Large intestine (tissue), 3 donors: ENCODE results near the gene NME8. TPM values are rescaled to one million over a fixed set of nuclear protein-coding genes. Genes with fewer than 3 reads are reported as not detected.
A peak's percentile ranks its signal among the peaks of the same experiment; 100 is the strongest.

Experiments
- DNase-seq, 2 donors: peaks; one replicate each; pipeline versions ENCODE4 v3.0.0 to v3.0.0-alpha.2; 2013
- H3K27ac ChIP-seq: one replicate; pipeline ENCODE4 v1.5.1; 2013; ENCODE audit warnings: low read length
- H3K27me3 ChIP-seq: 2 replicates; pipeline ENCODE4 v1.6.1; 2013; ENCODE audit warnings: low read length; ENCODE audit not compliant: control insufficient read depth, insufficient read depth
- H3K36me3 ChIP-seq: 2 replicates; pipeline ENCODE4 v1.6.1; 2013; ENCODE audit warnings: low read length; ENCODE audit not compliant: control insufficient read depth, insufficient read depth
- H3K4me1 ChIP-seq: one replicate; pipeline ENCODE4 v1.6.1; 2013; ENCODE audit warnings: low read length; ENCODE audit not compliant: control insufficient read depth, insufficient read depth
- H3K4me3 ChIP-seq: one replicate; pipeline ENCODE4 v1.5.1; 2013; ENCODE audit warnings: low read length
- H3K9me3 ChIP-seq: one replicate; pipeline ENCODE4 v1.6.1; 2013; ENCODE audit warnings: mild to moderate bottlenecking, low read depth, low read length, moderate library complexity; ENCODE audit not compliant: control insufficient read depth
- WGBS: methylation state at CpG from one replicate; pipeline ENCODE4 v1.1.5; 2013; ENCODE audit warnings: low lambda C conversion rate; ENCODE audit not compliant: insufficient coverage; 5-methylcytosine and 5-hydroxymethylcytosine counted together
- polyA plus RNA-seq: library from polyadenylated mRNA; unstranded; fragments of 120-200 nt; gene quantifications from one replicate; pipeline ENCODE4 v1.2.1, GENCODE V29; 2013

Gene NME8
- polyA plus RNA-seq, 1 donor: 0.04 TPM

DNA sequence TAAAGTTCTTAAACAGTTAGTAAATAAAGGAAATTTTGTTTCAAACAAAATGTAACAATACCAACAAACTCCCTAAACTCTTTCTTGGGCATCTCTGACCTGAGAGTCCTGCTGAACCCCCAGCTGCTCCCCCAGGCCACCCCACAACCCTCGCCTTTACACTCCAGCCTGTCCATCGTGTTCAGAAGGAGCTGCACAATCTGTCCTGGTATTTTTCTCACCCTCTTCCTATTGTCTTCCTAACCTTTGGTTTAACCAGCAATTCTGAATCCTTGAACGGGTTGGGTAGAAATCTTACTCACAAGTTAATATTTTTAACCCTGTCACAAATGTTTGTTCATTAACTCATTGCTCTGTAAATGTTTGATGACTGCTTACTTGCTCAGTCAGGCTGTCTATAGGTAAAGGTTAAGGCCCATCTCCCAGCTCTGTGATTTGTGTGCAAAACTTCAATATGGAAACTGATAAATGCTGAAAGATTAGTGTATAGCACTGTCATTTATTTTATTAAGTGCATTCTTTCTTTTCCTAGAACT, 51.4 kb downstream of the NME8 start:
- WGBS: 37% methylated on average over 2 of the region's 3 CpGs

DNA sequence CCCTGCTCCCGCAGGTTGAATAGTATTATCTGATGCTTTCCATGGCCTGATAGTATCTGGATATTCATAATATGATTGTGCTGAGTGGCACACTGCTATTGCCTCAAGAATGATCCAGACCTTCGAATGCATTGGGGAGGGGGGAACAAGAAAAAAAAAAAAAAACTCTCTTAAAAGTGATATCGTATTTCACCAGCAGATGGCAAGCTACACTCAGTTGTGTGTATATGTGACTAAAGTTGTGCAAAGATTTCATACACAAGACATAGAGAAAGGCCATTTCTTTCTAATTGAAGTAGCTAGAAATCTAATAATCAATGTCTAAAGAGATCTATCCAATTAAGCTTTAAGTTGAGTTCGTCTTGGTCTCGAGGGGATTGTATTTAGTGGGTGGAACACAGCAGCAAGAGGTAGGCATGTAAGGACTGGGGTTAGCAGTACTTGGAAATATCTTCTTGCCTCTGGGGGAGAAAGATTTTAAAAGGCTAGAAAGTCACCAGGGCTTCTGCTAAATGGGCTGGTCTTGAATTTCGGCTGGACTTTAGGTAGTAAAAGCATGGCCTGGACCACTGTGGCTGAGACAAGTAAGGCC, 52.9 kb downstream of the NME8 start:
- Histone ChIP-seq H3K27ac (no peak overlapping the region), H3K4me1 (no peaks in the 10 kb centered on the region), H3K9me3 (no peaks in the 10 kb centered on the region), H3K4me3 (no peak overlapping the region), H3K27me3 (no peaks in the 10 kb centered on the region), H3K36me3 (no peaks in the 10 kb centered on the region)
- peak in 1 of 2 donors; percentile 31 for DNase-seq
- WGBS: 10% methylated on average over 2 of the region's 6 CpGs

More for the DNA sequence above, 51.4 kb downstream of the NME8 start:
- DNase-seq: peak in 1 of 2 donors; percentile 8
- H3K27me3 ChIP-seq: no peaks in the 10 kb centered on the region
- no peak overlapping the region for H3K27ac ChIP-seq
- H3K9me3 ChIP-seq: no peaks in the 10 kb centered on the region
- H3K4me3 ChIP-seq: no peak overlapping the region
- H3K4me1 ChIP-seq: no peaks in the 10 kb centered on the region
- H3K36me3 ChIP-seq: no peaks in the 10 kb centered on the region

DNA sequence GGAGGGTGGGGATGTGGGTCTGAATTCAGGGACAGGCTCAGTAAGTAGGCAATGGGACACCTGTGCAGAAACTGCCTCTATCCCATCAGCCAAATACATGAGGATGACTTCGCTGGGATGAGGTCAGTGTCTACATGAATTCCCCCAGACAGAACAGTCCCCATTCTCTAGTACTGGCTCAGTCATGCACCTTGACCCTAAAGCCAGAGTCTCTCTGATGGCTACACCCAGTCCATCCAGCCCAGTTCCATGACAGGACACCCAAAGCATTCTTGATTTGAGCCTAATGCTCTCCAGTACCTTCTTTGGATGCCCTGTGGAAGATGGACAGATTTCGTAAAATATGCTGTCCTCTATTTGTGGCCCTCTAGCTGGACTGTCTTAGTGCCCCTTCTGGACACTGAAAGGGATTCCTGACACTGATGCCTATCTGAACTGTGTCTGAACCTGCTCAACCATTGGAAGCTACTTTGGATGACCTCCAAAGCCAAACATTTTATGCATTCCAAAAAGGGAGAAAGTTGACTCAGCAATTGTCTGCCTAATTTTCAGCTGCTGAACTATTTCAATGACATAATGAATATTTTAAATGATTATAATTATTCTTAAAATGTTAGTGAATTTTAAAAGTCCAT, 53.6 kb downstream of the NME8 start:
- H3K9me3 ChIP-seq: no peaks in the 10 kb centered on the region
- H3K4me3 ChIP-seq: no peak overlapping the region
- H3K27ac ChIP-seq: no peak overlapping the region
- H3K36me3 ChIP-seq: no peaks in the 10 kb centered on the region
- no CpG with 5 or more reads among the region's 2 CpGs for WGBS
- no peaks in the 10 kb centered on the region for H3K27me3 ChIP-seq
- no peak for DNase-seq
- no peaks in the 10 kb centered on the region for H3K4me1 ChIP-seq

DNA sequence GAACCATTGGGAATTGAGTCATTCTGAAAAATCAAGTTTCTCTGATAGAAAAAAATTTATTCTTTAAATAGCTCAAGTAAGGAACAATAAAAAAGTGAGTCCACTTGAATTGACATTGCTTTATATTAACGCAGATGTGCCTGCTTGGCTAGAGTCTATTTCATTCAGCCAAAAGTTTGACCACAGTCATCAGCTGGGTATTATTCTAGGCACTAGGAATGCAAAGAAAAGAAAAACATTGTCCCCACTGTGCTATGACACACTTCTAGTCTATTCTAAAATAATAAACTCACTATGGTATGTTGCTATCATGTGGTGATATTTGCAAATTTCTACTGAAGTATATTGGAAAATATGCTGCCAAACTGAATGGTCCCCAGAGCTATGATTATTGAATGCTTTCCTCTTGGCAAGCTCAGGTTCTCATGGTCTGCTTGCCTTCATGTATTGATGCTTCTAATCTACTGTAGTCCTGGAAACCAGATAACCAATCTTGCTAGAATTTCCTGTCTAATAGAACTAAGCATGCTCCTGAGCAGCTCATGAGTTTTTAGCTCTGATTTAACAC, 59.9 kb downstream of the NME8 start:
- 86% methylated on average over 1 of the region's 1 CpG for WGBS
- Histone ChIP-seq H3K27ac (no peak overlapping the region), H3K27me3 (peaks cover 3% of the 10 kb centered on the region), H3K4me1 (no peaks in the 10 kb centered on the region), H3K4me3 (no peak overlapping the region), H3K36me3 (no peaks in the 10 kb centered on the region), H3K9me3 (no peaks in the 10 kb centered on the region)
- no peak for DNase-seq

DNA sequence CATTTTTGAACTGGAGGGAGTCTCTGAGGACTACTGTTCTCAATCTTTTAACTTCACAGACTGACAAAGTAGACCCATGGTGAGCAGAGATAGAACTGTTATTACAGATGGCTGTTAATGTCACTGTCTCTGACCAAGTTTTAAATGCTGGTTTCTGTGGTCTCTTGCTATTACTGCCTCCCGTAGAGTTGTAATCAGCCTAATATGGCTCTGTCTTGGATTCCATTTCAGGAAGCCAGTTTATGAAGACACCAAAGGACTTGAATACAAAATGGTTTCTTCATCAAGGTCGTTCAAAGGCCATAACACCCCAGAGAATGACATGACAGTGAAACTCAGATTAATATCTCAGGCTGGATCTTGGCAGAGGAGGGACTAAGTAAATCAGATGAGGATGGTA, 64.4 kb downstream of the NME8 start:
- H3K4me1 ChIP-seq: peaks cover 5% of the 10 kb centered on the region
- H3K4me3 ChIP-seq: no peak overlapping the region
- 40% methylated on average over 1 of the region's 2 CpGs for WGBS
- DNase-seq: no peak
- H3K27me3 ChIP-seq: peaks cover 26% of the 10 kb centered on the region
- peaks cover 3% of the 10 kb centered on the region for H3K9me3 ChIP-seq
- H3K27ac ChIP-seq: no peak overlapping the region
- no peaks in the 10 kb centered on the region for H3K36me3 ChIP-seq

DNA sequence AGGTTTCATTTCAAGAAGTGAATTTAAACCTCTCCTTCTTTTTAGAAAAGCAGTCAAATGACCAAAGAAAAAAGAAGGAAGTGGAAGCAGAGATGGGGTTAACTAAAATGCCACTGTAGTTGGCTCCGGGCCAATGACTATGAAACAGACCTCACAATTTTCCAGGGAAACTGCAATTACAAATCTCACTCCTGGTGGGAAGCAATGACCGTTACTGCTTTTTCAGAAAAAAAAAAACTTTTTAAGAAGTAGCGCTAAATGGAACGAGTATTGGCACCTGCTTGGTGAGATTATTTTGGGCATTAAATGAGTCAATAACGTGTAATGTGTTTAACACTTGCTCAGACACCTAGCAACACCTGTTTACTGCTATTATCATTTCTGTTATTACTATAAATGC, 67.0 kb downstream of the NME8 start:
- H3K36me3 ChIP-seq: no peaks in the 10 kb centered on the region
- peaks cover 5% of the 10 kb centered on the region for H3K4me1 ChIP-seq
- peaks cover 46% of the 10 kb centered on the region for H3K27me3 ChIP-seq
- no peak overlapping the region for H3K27ac ChIP-seq
- H3K4me3 ChIP-seq: no peak overlapping the region
- peak in 1 of 2 donors; percentile 15 for DNase-seq
- H3K9me3 ChIP-seq: peaks cover 3% of the 10 kb centered on the region
- WGBS: 0% methylated on average over 1 of the region's 5 CpGs

DNA sequence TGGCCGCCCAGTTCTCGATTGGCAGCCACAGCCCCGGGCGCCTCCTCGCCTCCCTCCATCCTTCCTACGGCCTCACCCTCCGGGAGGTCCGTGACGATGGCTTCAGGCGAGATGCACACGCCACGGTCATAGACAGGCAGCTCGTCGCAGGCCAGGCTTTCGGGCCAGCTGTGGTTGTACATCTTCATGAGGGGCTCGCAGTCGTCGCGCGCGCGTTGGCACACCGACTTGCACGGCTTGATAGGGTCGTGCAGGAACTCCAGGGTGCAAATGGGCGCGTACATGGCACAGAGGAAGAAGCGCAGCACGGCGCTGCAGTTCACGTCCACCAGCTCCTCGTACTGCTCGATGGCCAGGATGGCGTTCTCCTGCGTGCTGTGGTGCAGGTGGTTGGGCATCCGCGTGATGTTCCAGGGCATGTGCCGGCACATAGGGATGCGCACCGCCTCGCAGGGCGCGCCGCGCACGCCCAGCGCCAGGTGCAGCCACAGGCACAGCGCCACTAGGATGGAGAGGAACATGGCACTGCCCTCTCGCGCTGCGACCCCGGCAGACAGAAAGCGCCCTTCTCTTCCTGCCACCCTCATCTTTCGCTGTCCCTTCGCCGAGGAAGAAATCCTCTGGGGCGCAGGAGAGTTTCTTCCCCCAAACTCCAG, 67.7 kb downstream of the NME8 start:
- WGBS: no CpG with 5 or more reads among the region's 57 CpGs
- Histone ChIP-seq H3K27me3 (peaks cover 52% of the 10 kb centered on the region), H3K27ac (no peak overlapping the region), H3K9me3 (peaks cover 3% of the 10 kb centered on the region), H3K4me3 (peak overlapping the region; percentile 36), H3K4me1 (peaks cover 5% of the 10 kb centered on the region), H3K36me3 (no peaks in the 10 kb centered on the region)
- DNase-seq: peak in 1 of 2 donors; percentile 41

DNA sequence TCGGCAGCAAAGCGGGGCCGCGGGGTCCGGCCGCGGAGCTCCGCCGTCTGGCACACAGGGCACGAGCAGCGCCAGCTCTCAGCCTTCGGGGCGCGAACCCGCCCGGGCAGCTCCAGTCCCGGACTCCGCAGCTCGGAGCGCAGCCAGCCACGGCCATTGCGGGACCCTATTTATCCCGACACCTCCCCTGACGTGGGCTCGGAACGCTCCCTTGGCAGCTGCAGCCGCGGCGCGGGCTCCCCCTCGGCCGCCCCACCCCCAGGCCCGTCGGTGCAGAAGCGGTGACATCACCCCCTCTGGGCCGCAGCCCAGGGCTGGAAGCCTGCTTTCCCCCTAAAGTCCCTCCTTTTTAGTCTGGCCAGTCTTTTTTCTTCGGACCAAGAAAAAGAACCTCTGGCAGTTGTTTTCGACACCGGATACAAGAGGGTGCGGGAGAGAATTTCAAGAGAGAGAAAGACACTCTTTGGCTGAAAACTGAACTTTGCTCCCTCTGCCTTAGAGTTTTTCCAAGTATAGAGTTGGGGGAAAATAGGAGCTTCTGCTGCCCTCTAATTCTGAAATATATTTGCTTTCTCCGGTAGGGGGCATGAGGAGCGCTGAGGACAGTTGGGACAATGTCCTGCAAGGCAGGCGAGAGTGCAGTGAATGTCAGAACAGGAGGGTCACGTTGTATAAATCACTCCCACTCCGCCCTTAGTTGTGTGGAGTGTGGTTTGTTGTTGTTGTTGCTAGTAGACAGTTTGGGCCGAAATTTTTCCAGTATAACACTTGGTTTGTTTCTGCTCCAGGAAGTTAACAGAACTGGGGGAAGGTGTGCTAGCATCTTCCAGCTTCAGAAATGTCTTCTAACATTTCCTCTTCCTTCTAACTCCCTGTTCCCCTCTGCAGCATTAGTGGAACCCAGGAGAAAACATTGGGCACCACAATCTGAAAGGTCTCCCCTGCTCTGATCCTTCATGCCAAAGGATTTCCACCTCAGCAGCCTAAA, 68.6 kb downstream of the NME8 start, which contains the start of gene SFRP4:
TSS of gene SFRP4 (minus strand) at position 145 of the 988 bp plus-strand sequence. CDS start 280 bp downstream, outside the sequence.
- no peak within 1 kb of the TSS for H3K27ac ChIP-seq
- WGBS: no CpG with 5 or more reads among the region's 46 CpGs
- peak within 1 kb of the TSS; percentile 36 for H3K4me3 ChIP-seq
- peak; percentile 38 to 64 for DNase-seq
- H3K9me3 ChIP-seq: peaks cover 3% of the 10 kb centered on the region
- H3K27me3 ChIP-seq: peaks cover 56% of the 10 kb centered on the region
- H3K4me1 ChIP-seq: peaks cover 8% of the 10 kb centered on the region
- no peaks in the 10 kb centered on the region for H3K36me3 ChIP-seq

DNA sequence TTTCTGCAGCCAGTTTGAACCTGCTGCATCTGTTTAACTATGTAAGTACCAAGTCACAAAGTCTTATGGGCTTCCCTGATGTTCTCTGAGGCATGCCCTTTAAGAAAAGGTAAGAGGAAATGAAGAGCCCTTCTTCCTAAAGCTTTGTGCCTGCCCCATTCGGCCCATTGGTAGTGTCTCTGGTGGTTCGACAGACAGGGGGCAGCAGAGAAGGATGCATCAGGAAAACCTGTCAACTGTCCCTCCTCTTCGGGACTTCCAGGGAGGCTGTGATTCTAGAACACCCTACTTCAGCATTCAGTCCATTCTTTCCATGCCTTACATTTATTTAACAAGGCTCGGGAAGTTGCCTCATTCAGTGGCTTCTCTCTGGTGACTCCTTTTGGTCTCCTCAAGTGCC, 70.1 kb downstream of the NME8 start:
- 20% methylated on average over 1 of the region's 4 CpGs for WGBS
- peaks cover 9% of the 10 kb centered on the region for H3K4me1 ChIP-seq
- no peak for DNase-seq
- H3K9me3 ChIP-seq: peaks cover 3% of the 10 kb centered on the region
- no peak overlapping the region for H3K27ac ChIP-seq
- peaks cover 59% of the 10 kb centered on the region for H3K27me3 ChIP-seq
- H3K4me3 ChIP-seq: no peak overlapping the region
- no peaks in the 10 kb centered on the region for H3K36me3 ChIP-seq
